D721Med (cell line): Measurements from ENCODE around the gene CREB3L2.

Experiments
- DNase-seq: peaks from one replicate; pipeline ENCODE4 v3.0.0; 2011; ENCODE audit warnings: low spot score; ENCODE audit not compliant: insufficient read length
- FAIRE-seq: peaks from 2 replicates; lab custom pipeline; 2011; peaks lifted over from hg19 to GRCh38; lab: Jason Lieb, UNC
- CTCF ChIP-seq: IDR thresholded peaks from 2 replicates; pipeline ENCODE4 v1.5.1; 2012; ENCODE audit warnings: mild to moderate bottlenecking, control low read depth; ENCODE audit not compliant: insufficient read depth; ENCODE audit errors: missing control alignments

The CREB3L2 gene

GRCh38 chr7:137940656-137941518, 61.0 kb downstream of the CREB3L2 start:
- DNase-seq (no peak), FAIRE-seq (no peak)
- TF ChIP-seq CTCF: no peak

GRCh38 chr7:137940218-137940617, 61.7 kb downstream of the CREB3L2 start:
- DNase-seq (no peak), FAIRE-seq (no peak)
- TF ChIP-seq CTCF: no peak

GRCh38 chr7:137937202-137937560, 64.7 kb downstream of the CREB3L2 start:
- DNase-seq (no peak), FAIRE-seq (no peak)
- TF ChIP-seq CTCF: no peak

GRCh38 chr7:137936509-137937201, 65.2 kb downstream of the CREB3L2 start:
- DNase-seq: no peak
- TF ChIP-seq CTCF: no peak
- FAIRE-seq: no peak

GRCh38 chr7:137935884-137936508, 65.9 kb downstream of the CREB3L2 start:
- DNase-seq: no peak
- TF ChIP-seq CTCF: no peak
- FAIRE-seq: no peak

GRCh38 chr7:137934941-137935883, 66.7 kb downstream of the CREB3L2 start:
- DNase-seq (no peak), FAIRE-seq (no peak)

More at GRCh38 chr7:137934941-137935883, 66.7 kb downstream of the CREB3L2 start:
- no peak for TF ChIP-seq CTCF
